Measurements from ENCODE around the gene DIO2.

DNA sequence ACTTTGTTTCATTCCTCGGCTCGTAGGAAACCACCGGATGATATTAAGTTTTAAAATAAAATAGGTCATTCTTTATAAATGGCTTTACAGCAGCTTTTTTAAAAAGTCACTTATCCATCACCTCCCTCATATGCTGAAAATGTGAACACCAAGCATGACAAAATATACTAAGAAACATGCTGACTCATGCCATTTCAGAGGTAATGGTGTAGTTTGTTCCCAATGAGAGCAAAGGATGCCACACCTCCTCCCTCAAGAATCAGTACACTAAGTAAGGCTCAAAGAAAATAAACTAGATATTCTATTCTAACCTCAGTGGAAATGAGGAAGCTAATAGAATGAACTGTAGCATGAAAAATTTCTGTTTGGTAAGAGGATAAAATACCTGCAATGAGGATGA is 5.5 kb upstream of the DIO2 start:
- TF ChIP-seq NR1H2 (CRISPR knock-in tag; IDR thresholded peaks at IDR 0.05) (no peak), ZNF512 (CRISPR knock-in tag; IDR thresholded peaks at IDR 0.05; ENCODE audit: borderline replicate concordance) (no peak), CTCF (IDR thresholded peaks at IDR 0.05) (no peak), FOXK1 (CRISPR knock-in tag; IDR thresholded peaks at IDR 0.05) (no peak)

Measured in WTC11 (cell line).